ENCODE results near the gene SLC29A3.

- TF ChIP-seq CTCF (conservative IDR thresholded peaks at IDR 0.05; ENCODE audit: low read depth, low read length) (no peak), EZH2phosphoT487 (IDR thresholded peaks at IDR 0.05; ENCODE audit: borderline replicate concordance, low read length) (no peak), EZH2 (IDR thresholded peaks at IDR 0.05; ENCODE audit: low read length, unreplicated experiment) (no peak)
Measured at GRCh38 chr10:71344993-71345480, 26.0 kb downstream of the SLC29A3 start.
